CD14-positive monocyte (primary cell): ENCODE results near the gene EXOC6B. TPM values are rescaled to one million over a fixed set of nuclear protein-coding genes. Genes with fewer than 3 reads are reported as not detected.

Experiments used
- DNase-seq, 3 donors: peaks; one replicate each; pipeline ENCODE4 v3.0.0-alpha.2; 2011 to 2022
- H2AFZ ChIP-seq: 2 replicates; pipeline ENCODE4 v1.6.0; 2012; ENCODE audit warnings: mild to moderate bottlenecking, low read depth, low read length, inconsistent platforms; ENCODE audit not compliant: insufficient read depth, poor library complexity, severe bottlenecking
- H3K27ac ChIP-seq, 2 donors: 1 replicate in 1 of 2; 2 replicates in 1 of 2; pipeline ENCODE4 v1.5.1; 2012 to 2013; ENCODE audit warnings: low read length in 2 of 2, control low read depth in 1 of 2, inconsistent platforms in 1 of 2, low read depth in 1 of 2, mild to moderate bottlenecking in 1 of 2
- H3K27me3 ChIP-seq, 2 donors: one replicate each; pipeline versions ENCODE4 v1.6.0 to v1.6.1; 2011 to 2013; ENCODE audit warnings: low read length in 2 of 2; ENCODE audit not compliant: control insufficient read depth in 2 of 2, insufficient read depth in 2 of 2
- H3K36me3 ChIP-seq, 2 donors: replicated peaks in 1 of 2; 1 replicate in 1 of 2; 2 replicates in 1 of 2; pipeline versions ENCODE4 v1.5.1 to v1.6.1; 2012 to 2013; ENCODE audit warnings: low read length in 2 of 2, control low read depth in 1 of 2, inconsistent platforms in 1 of 2, mild to moderate bottlenecking in 1 of 2; ENCODE audit not compliant: insufficient read depth in 2 of 2, control insufficient read depth in 1 of 2
- H3K4me1 ChIP-seq, 2 donors: 1 replicate in 1 of 2; 2 replicates in 1 of 2; pipeline versions ENCODE4 v1.5.1 to v1.6.1; 2012 to 2013; ENCODE audit warnings: low read length in 2 of 2, control low read depth in 1 of 2, inconsistent platforms in 1 of 2, mild to moderate bottlenecking in 1 of 2, moderate library complexity in 1 of 2; ENCODE audit not compliant: insufficient read depth in 2 of 2, control insufficient read depth in 1 of 2
- H3K4me2 ChIP-seq: replicated peaks from 2 replicates; pipeline ENCODE3; 2012; ENCODE audit warnings: low read length, moderate library complexity, mild to moderate bottlenecking; ENCODE audit not compliant: poor library complexity, severe bottlenecking; ENCODE audit errors: extremely low read depth
- H3K4me3 ChIP-seq, 3 experiments: fragments of 200-600 bp in 1 of 3; sonication (generic) in 1 of 3; replicated peaks in 1 of 3; 1 replicate in 2 of 3; 2 replicates in 1 of 3; pipeline ENCODE4 v1.5.1; 2011 to 2013; ENCODE audit warnings: low read length in 3 of 3, mild to moderate bottlenecking in 3 of 3, control low read depth in 2 of 3, low read depth in 2 of 3, inconsistent platforms in 1 of 3, moderate library complexity in 1 of 3
- H3K79me2 ChIP-seq: 2 replicates; pipeline ENCODE4 v1.6.0; 2012; ENCODE audit warnings: mild to moderate bottlenecking, control low read depth, inconsistent platforms, low read length, moderate library complexity; ENCODE audit not compliant: insufficient read depth
- H3K9ac ChIP-seq: 2 replicates; pipeline ENCODE4 v1.6.0; 2017; ENCODE audit warnings: low read length, mild to moderate bottlenecking; ENCODE audit not compliant: insufficient read depth, poor library complexity, severe bottlenecking
- H3K9me3 ChIP-seq, 2 donors: replicated peaks in 1 of 2; 1 replicate in 1 of 2; 2 replicates in 1 of 2; pipeline versions ENCODE4 v1.5.1 to v1.6.1; 2012 to 2013; ENCODE audit warnings: low read length in 2 of 2, control low read depth in 1 of 2; ENCODE audit not compliant: control insufficient read depth in 1 of 2, insufficient read depth in 1 of 2
- H4K20me1 ChIP-seq: 2 replicates; pipeline ENCODE4 v1.6.0; 2012; ENCODE audit warnings: mild to moderate bottlenecking, low read length, control low read depth, moderate library complexity; ENCODE audit not compliant: insufficient read depth
- H3K27ac Mint-ChIP-seq, 7 donors: one replicate each; pipeline ENCODE4 v1.8.0; 2020; ENCODE audit warnings: mild to moderate bottlenecking in 7 of 7, mixed read lengths in 7 of 7, moderate library complexity in 6 of 7, inconsistent platforms in 2 of 7
- H3K27me3 Mint-ChIP-seq, 3 donors: one replicate each; pipeline ENCODE4 v1.8.0; 2021 to 2022; ENCODE audit warnings: low read depth in 3 of 3, mild to moderate bottlenecking in 3 of 3, mixed read lengths in 3 of 3, moderate library complexity in 3 of 3, inconsistent platforms in 1 of 3
- H3K36me3 Mint-ChIP-seq, 2 donors: one replicate each; pipeline ENCODE4 v1.8.0; 2020; ENCODE audit warnings: mixed read lengths in 2 of 2, inconsistent platforms in 1 of 2, mild to moderate bottlenecking in 1 of 2
- H3K4me1 Mint-ChIP-seq: one replicate; pipeline ENCODE4 v1.8.0; 2020; ENCODE audit warnings: mild to moderate bottlenecking, mixed read lengths
- H3K4me3 Mint-ChIP-seq, 2 donors: one replicate each; pipeline ENCODE4 v1.8.0; 2020; ENCODE audit warnings: mild to moderate bottlenecking in 2 of 2, mixed read lengths in 2 of 2, moderate library complexity in 1 of 2
- H3K9me3 Mint-ChIP-seq, 7 donors: one replicate each; pipeline ENCODE4 v1.8.0; 2020 to 2022; ENCODE audit warnings: mixed read lengths in 7 of 7, mild to moderate bottlenecking in 6 of 7, moderate library complexity in 6 of 7, inconsistent platforms in 2 of 7
- CTCF ChIP-seq: fragments of 200-600 bp; IDR thresholded peaks from one replicate; pipeline ENCODE4 v1.8.0; 2022; ENCODE audit warnings: antibody characterized with exemption, mild to moderate bottlenecking
- whole genome bisulfite sequencing: methylation state at CpG from one replicate; pipeline ENCODE4 v1.1.5; 2013; ENCODE audit warnings: missing lambda C conversion rate; ENCODE audit not compliant: insufficient coverage; 5-methylcytosine and 5-hydroxymethylcytosine counted together
- intact Hi-C, 2 donors: fragments of 100-400 bp; cut with micrococcal nuclease; formaldehyde crosslinking; loops; one replicate each; pipeline versions ENCODE4 v1.15.0 to v1.15.1; 2023
- polyA plus RNA-seq, 3 donors: library from polyadenylated mRNA; depleted of rRNA in 1 of 3; unstranded in 2 of 3; stranded (reverse) in 1 of 3; fragments of 300-500 nt in 2 of 3; fragments of >200 nt in 1 of 3; fragmentation: Illumina TruSeq in 2 of 3; gene quantifications; 1 replicate in 2 of 3; 2 replicates in 1 of 3; pipeline ENCODE4 v1.2.3, GENCODE V29; 2012 to 2021

EXOC6B gene
- polyA plus RNA-seq, 3 donors, result 1.8 to 2.8 (median 2.1) TPM

DNA sequence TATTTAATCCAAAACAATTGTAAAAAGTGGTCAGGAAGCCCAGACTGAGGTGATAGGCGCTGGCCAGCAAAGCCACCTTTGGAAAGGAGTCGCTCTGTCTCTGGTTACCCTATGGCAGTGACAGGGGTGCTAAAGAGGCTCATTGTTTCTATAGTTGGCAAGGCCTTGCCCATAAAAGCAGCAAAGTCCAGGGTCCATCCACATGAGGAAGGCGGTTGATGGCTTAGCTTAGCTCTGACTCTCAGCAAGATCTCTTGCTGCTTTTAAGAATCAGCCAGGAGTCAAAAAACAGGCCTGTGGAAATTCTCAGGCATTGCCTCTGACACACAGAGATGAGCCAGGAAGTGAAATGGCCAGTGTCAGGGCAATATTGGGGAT lies 620.3 kb downstream of the EXOC6B start:
- WGBS, result 92% methylated on average over 2 of the region's 3 CpGs
- Histone ChIP-seq H3K9ac (no peak overlapping the region), H3K4me3 (no peak overlapping the region), H3K79me2 (no peaks in the 10 kb centered on the region), H3K36me3 (no peaks in the 10 kb centered on the region), H2AFZ (no peak overlapping the region), H3K27ac (no peak overlapping the region), H3K9me3 (no peaks in the 10 kb centered on the region), H3K27me3 (no peaks in the 10 kb centered on the region), H3K4me1 (no peaks in the 10 kb centered on the region), H4K20me1 (no peaks in the 10 kb centered on the region), H3K4me2 (no peak overlapping the region)
- Mint-ChIP-seq H3K4me1 (peaks cover 7% of the 10 kb centered on the region), H3K9me3 (no peaks in the 10 kb centered on the region), H3K4me3 (no peak overlapping the region), H3K27ac (no peak overlapping the region), H3K36me3 (no peaks in the 10 kb centered on the region), H3K27me3 (peaks cover 0 to 6% (median 0%) of the 10 kb centered on the region in 3 donors)
- no peak for DNase-seq
- TF ChIP-seq CTCF, result no peak
- intact Hi-C loops, result no loop called here

- Histone ChIP-seq H3K9me3 (no peaks in the 10 kb centered on the region), H3K4me1 (no peaks in the 10 kb centered on the region), H2AFZ (no peak overlapping the region), H3K9ac (no peak overlapping the region), H3K79me2 (no peaks in the 10 kb centered on the region), H3K27ac (no peak overlapping the region), H3K4me3 (no peak overlapping the region), H3K27me3 (no peaks in the 10 kb centered on the region), H3K36me3 (no peaks in the 10 kb centered on the region), H4K20me1 (no peaks in the 10 kb centered on the region), H3K4me2 (no peak overlapping the region)
- H3K4me3 Mint-ChIP-seq, result no peak overlapping the region
- no peak overlapping the region for H3K27ac Mint-ChIP-seq
- TF ChIP-seq CTCF, result no peak
- intact Hi-C loops, result no loop called here
- 85% methylated on average over 2 of the region's 3 CpGs for WGBS
- peaks cover 0 to under 1% (median 0%) of the 10 kb centered on the region in 7 donors for H3K9me3 Mint-ChIP-seq
- peaks cover 0 to 6% (median 0%) of the 10 kb centered on the region in 3 donors for H3K27me3 Mint-ChIP-seq
- peaks cover 7% of the 10 kb centered on the region for H3K4me1 Mint-ChIP-seq
- no peaks in the 10 kb centered on the region for H3K36me3 Mint-ChIP-seq
- no peak for DNase-seq
These were observed 620.9 kb downstream of the EXOC6B start for GRCh38 chr2:72204786-72205503.
